Upper lobe of right lung (tissue), 1 donor: Measurements from ENCODE around the gene BRF1. TPM values are rescaled to one million over a fixed set of nuclear protein-coding genes. Genes with fewer than 3 reads are reported as not detected.

Experiments
- ATAC-seq: fragments of 200-7000 bp; cut with Tn5 transposase; one replicate; pipeline ENCODE4 v1.9.1; 2020; ENCODE audit warnings: mild to moderate bottlenecking, moderate library complexity
- DNase-seq: peaks from one replicate; pipeline ENCODE4 v3.0.0-alpha.2; 2020
- H3K27ac ChIP-seq: fragments of 200-600 bp; one replicate; pipeline ENCODE4 v1.8.0; 2022
- H3K27me3 ChIP-seq: fragments of 200-600 bp; one replicate; pipeline ENCODE4 v1.8.0; 2022; ENCODE audit warnings: mild to moderate bottlenecking
- H3K36me3 ChIP-seq: fragments of 200-600 bp; one replicate; pipeline ENCODE4 v1.8.0; 2022
- H3K4me1 ChIP-seq: fragments of 200-600 bp; one replicate; pipeline ENCODE4 v1.8.0; 2022
- H3K4me3 ChIP-seq: fragments of 200-600 bp; one replicate; pipeline ENCODE4 v1.8.0; 2022; ENCODE audit warnings: mild to moderate bottlenecking
- H3K9me3 ChIP-seq: fragments of 200-600 bp; one replicate; pipeline ENCODE4 v1.8.0; 2022
- intact Hi-C: fragments of 100-400 bp; cut with DNase I; formaldehyde crosslinking; loops from one replicate; pipeline ENCODE4 v1.11.0; 2022
- total RNA-seq: library from RNA; stranded (reverse); fragmentation: NEBNext Ultra II Directional; extraction: Animal tissue kit (Norgen Biotek cat#: 25700); gene quantifications from one replicate; pipeline ENCODE4 v1.2.1, GENCODE V29; 2021
- TF ChIP-seq, protein P1 (sequence below): fragments of 200-600 bp; IDR thresholded peaks from one replicate; pipeline ENCODE4 v1.8.0; 2022; ENCODE audit warnings: antibody characterized with exemption
- donor health status: DM: no; HTN: yes; CAD: no; lungs with severe emphysema.

The BRF1 gene
- total RNA-seq, 1 donor from 2014 or later, result 31.2 TPM

DNA sequence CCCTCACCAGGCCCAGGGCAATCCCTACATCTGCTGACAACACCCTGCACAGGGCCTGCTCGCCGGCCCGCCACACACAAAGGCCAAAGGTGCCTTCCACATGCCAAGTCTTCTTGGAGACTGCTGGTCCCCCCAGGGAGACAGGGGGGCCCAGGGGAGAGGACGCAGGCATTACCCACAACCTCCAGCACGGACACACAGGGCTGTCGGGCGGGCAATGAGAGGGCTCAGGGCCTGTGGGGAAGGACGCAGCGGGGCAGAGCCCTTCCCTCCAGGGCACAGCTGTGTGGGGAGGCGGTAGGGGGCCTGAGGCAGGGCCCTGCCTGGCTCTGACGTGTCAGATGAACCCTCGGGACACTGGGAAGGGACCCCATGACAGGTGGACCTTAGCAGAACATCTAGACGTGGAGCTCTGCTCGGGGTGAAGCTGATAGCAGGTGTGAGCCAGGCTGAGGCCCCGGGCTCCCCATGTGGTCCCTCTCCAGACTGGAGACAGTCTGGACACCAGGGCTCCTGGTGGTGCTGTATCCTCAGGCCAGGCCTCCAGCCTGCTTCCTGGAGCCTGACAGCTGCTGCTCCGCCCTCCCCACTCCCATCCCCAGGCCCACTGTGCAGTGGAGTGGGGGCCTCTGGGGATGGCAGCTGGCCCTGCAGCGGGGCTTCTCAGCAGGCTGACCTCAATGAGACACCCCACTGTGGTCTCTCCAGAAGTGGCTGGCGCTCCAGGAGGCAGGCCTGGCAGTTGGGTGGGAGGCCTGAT, 88.1 kb downstream of the BRF1 start:
- Histone ChIP-seq H3K4me1 (no peaks in the 10 kb centered on the region), H3K27ac (no peak overlapping the region), H3K9me3 (no peaks in the 10 kb centered on the region), H3K27me3 (no peaks in the 10 kb centered on the region), H3K36me3 (peaks cover 34% of the 10 kb centered on the region), H3K4me3 (no peak overlapping the region)
- DNase-seq (no peak), ATAC-seq (no peak)
- intact Hi-C loops, result no loop called here
- TF ChIP-seq, protein P1, sequence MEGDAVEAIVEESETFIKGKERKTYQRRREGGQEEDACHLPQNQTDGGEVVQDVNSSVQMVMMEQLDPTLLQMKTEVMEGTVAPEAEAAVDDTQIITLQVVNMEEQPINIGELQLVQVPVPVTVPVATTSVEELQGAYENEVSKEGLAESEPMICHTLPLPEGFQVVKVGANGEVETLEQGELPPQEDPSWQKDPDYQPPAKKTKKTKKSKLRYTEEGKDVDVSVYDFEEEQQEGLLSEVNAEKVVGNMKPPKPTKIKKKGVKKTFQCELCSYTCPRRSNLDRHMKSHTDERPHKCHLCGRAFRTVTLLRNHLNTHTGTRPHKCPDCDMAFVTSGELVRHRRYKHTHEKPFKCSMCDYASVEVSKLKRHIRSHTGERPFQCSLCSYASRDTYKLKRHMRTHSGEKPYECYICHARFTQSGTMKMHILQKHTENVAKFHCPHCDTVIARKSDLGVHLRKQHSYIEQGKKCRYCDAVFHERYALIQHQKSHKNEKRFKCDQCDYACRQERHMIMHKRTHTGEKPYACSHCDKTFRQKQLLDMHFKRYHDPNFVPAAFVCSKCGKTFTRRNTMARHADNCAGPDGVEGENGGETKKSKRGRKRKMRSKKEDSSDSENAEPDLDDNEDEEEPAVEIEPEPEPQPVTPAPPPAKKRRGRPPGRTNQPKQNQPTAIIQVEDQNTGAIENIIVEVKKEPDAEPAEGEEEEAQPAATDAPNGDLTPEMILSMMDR, result no peak

- DNase-seq (no peak), ATAC-seq (no peak)
- TF ChIP-seq, protein P1, result no peak
- intact Hi-C loops, result no loop called here
- Histone ChIP-seq H3K4me3 (no peak overlapping the region), H3K9me3 (no peaks in the 10 kb centered on the region), H3K36me3 (peaks cover 26% of the 10 kb centered on the region), H3K27me3 (no peaks in the 10 kb centered on the region), H3K27ac (no peak overlapping the region), H3K4me1 (no peaks in the 10 kb centered on the region)
Measured at GRCh38 chr14:105211758-105212089, 89.1 kb downstream of the BRF1 start.

GRCh38 chr14:105211086-105211757, 89.6 kb downstream of the BRF1 start:
- H3K4me3 ChIP-seq, result no peak overlapping the region
- DNase-seq, result no peak
- no peak for ATAC-seq
- no peaks in the 10 kb centered on the region for H3K4me1 ChIP-seq
- TF ChIP-seq, protein P1, result no peak
- H3K36me3 ChIP-seq, result peaks cover 26% of the 10 kb centered on the region
- intact Hi-C loops, result no loop called here
- no peaks in the 10 kb centered on the region for H3K27me3 ChIP-seq
- H3K9me3 ChIP-seq, result no peaks in the 10 kb centered on the region
- H3K27ac ChIP-seq, result no peak overlapping the region

GRCh38 chr14:105210266-105211025, 90.4 kb downstream of the BRF1 start:
- peaks cover 6% of the 10 kb centered on the region for H3K4me1 ChIP-seq
- H3K4me3 ChIP-seq, result no peak overlapping the region
- no peaks in the 10 kb centered on the region for H3K27me3 ChIP-seq
- intact Hi-C loops, result no loop called here
- DNase-seq (no peak), ATAC-seq (no peak)
- TF ChIP-seq, protein P1, result no peak
- peaks cover 26% of the 10 kb centered on the region for H3K36me3 ChIP-seq
- H3K27ac ChIP-seq, result no peak overlapping the region
- no peaks in the 10 kb centered on the region for H3K9me3 ChIP-seq

GRCh38 chr14:105209646-105210045, 91.2 kb downstream of the BRF1 start:
- TF ChIP-seq, protein P1, result no peak
- H3K9me3 ChIP-seq, result no peaks in the 10 kb centered on the region
- H3K4me3 ChIP-seq, result no peak overlapping the region
- intact Hi-C loops, result loop anchor here (10.0 kb wide), 1 partner anchor 75 kb away; no protein-coding TSS in a partner anchor
- no peak for DNase-seq
- H3K4me1 ChIP-seq, result peaks cover 8% of the 10 kb centered on the region
- ATAC-seq, result no peak
- H3K36me3 ChIP-seq, result peaks cover 26% of the 10 kb centered on the region
- H3K27ac ChIP-seq, result no peak overlapping the region
- no peaks in the 10 kb centered on the region for H3K27me3 ChIP-seq
